Tibial artery (tissue), 4 donors: ENCODE measurements around the gene PTPRN2.

Source experiments
- DNase-seq, 2 donors: peaks; one replicate each; pipeline ENCODE4 v3.0.0-alpha.2; 2019
- H3K27ac ChIP-seq, 2 donors: fragments of 200-600 bp; sonication (generic) in 1 of 2; 1 replicate in 1 of 2; 2 replicates in 1 of 2; pipeline ENCODE4 v1.5.1; 2018 to 2019; ENCODE audit warnings: mild to moderate bottlenecking in 1 of 2
- H3K27me3 ChIP-seq, 2 donors: fragments of 200-600 bp; sonication (generic) in 1 of 2; one replicate each; pipeline versions ENCODE4 v1.5.1 to v1.6.0; 2016 to 2019
- H3K36me3 ChIP-seq, 3 donors: fragments of 200-600 bp; sonication (generic) in 2 of 3; one replicate each; pipeline ENCODE4 v1.5.1; 2016 to 2019; ENCODE audit warnings: mild to moderate bottlenecking in 2 of 3
- H3K4me1 ChIP-seq, 4 donors: fragments of 200-600 bp; sonication (generic) in 2 of 4; 1 replicate in 3 of 4; 2 replicates in 1 of 4; pipeline ENCODE4 v1.5.1; 2016 to 2019
- H3K4me3 ChIP-seq, 2 donors: fragments of 200-600 bp; sonication (generic) in 1 of 2; 1 replicate in 1 of 2; 2 replicates in 1 of 2; pipeline ENCODE4 v1.5.1; 2018 to 2019; ENCODE audit warnings: mild to moderate bottlenecking in 2 of 2
- H3K9me3 ChIP-seq, 3 donors: fragments of 200-600 bp; sonication (generic) in 1 of 3; one replicate each; pipeline ENCODE4 v1.5.1; 2016 to 2019
- CTCF ChIP-seq, 2 experiments: fragments of 200-600 bp in 1 of 2; fragments of 450-650 bp in 1 of 2; IDR thresholded peaks; one replicate each; pipeline ENCODE4 v1.5.1; 2017 to 2019; ENCODE audit warnings: antibody characterized with exemption in 2 of 2, mild to moderate bottlenecking in 1 of 2, moderate library complexity in 1 of 2
- intact Hi-C: fragments of 100-400 bp; cut with DNase I; formaldehyde crosslinking; loops from one replicate; pipeline ENCODE4 v1.15.0; 2023; ENCODE audit warnings: low total_unique reads

Gene PTPRN2

GRCh38 chr7:157817944-157818700 is 769.5 kb downstream of the PTPRN2 start:
- intact Hi-C loops: no loop called here
- Histone ChIP-seq H3K4me1 (no peaks in the 10 kb centered on the region), H3K27ac (no peak overlapping the region), H3K27me3 (peaks cover 0 to 5% of the 10 kb centered on the region in 2 donors), H3K36me3 (no peaks in the 10 kb centered on the region), H3K4me3 (no peak overlapping the region), H3K9me3 (peaks cover 0 to 8% (median 0%) of the 10 kb centered on the region in 3 donors)
- no peak for TF ChIP-seq CTCF (IDR thresholded peaks at IDR 0.05)
- DNase-seq: no peak

- TF ChIP-seq CTCF (IDR thresholded peaks at IDR 0.05): no peak
- no peak overlapping the region for H3K27ac ChIP-seq
- no peak overlapping the region for H3K4me3 ChIP-seq
- no peaks in the 10 kb centered on the region for H3K4me1 ChIP-seq
- intact Hi-C loops: no loop called here
- H3K9me3 ChIP-seq: peaks cover 0 to 8% (median 0%) of the 10 kb centered on the region in 3 donors
- H3K27me3 ChIP-seq: peaks cover 0 to 5% of the 10 kb centered on the region in 2 donors
- no peaks in the 10 kb centered on the region for H3K36me3 ChIP-seq
- DNase-seq: no peak
Measured at GRCh38 chr7:157817433-157817832, 770.2 kb downstream of the PTPRN2 start.

DNA sequence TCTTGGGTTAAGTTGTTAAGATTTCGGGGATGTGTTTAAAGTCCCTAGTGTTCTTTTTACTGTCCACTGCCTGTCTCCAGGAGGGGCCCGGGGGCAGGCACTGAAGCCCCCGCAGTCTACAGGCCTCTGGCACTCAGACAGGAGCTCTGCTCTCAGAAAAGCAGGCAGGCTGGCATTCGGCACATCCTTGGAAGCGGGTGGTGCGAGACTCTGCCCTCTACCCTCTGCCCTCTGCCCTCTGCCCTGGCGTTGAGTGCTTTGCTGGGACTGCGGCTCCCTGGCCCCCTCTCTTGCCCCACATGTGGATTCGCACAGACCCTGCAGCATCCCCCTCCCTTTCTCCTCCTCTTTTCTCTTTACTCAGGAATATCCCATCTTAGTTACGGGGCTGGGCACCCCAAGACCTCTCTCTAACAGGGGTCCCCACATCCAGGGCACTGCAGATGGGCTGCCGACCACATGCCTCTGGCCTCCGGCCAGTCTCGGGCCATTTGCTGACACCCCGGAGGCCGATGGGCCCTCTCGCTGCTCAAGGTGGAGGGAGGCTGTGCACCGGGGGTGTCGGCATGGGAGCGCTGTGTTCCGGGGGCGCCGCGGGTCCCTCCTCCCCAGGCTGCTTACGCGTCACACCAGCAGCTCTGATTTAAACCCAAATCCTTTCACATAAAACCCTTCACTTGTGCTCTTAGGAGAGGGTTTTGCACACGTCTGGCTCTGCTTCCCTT is 770.9 kb downstream of the PTPRN2 start:
- TF ChIP-seq CTCF (IDR thresholded peaks at IDR 0.05): no peak
- peaks cover 0 to 5% of the 10 kb centered on the region in 2 donors for H3K27me3 ChIP-seq
- peaks cover 0 to 8% (median 0%) of the 10 kb centered on the region in 3 donors for H3K9me3 ChIP-seq
- H3K27ac ChIP-seq: no peak overlapping the region
- no peaks in the 10 kb centered on the region for H3K36me3 ChIP-seq
- H3K4me3 ChIP-seq: no peak overlapping the region
- no peak for DNase-seq
- no peaks in the 10 kb centered on the region for H3K4me1 ChIP-seq
- intact Hi-C loops: no loop called here

DNA sequence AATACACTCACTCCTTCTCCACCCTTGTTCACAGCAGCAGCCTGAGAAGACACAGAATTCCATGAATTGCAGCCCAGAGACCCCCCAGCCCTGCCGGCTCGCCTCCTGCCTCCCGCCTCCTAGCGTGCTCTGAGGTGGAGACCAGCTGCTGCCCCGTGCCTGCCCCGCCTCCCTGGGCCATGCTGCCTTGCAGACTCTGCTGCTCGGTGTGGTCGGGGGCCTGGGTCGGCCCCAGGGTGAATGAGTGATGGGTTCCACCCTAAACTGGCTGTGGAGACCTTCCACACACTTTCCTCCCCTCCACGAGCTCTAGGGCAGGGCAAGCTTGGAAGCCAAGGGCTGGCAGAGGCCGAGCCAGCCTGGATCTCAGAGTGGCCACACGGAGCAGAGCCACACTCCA is 771.5 kb downstream of the PTPRN2 start:
- no peak for DNase-seq
- H3K36me3 ChIP-seq: no peaks in the 10 kb centered on the region

DNA sequence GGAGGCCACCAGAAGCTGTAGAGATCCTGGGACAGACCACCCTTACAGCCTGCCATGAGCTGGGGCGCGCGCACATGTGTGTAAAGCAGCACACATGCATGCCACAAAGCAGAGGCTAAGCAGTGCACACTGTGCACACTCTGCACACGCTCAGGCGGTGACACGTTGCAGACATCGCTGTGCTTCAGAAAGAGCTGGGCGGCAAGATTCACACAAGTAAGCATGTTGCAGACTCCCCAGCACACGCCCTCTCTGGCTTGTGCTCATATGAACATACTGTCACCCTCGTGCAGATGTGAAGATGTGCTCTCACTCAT is 772.0 kb downstream of the PTPRN2 start:
- no peaks in the 10 kb centered on the region for H3K36me3 ChIP-seq
- peaks cover 0 to 5% of the 10 kb centered on the region in 2 donors for H3K27me3 ChIP-seq
- H3K4me3 ChIP-seq: no peak overlapping the region
- intact Hi-C loops: no loop called here
- no peak for TF ChIP-seq CTCF (IDR thresholded peaks at IDR 0.05)
- DNase-seq: no peak
- H3K4me1 ChIP-seq: no peaks in the 10 kb centered on the region
- H3K9me3 ChIP-seq: peaks cover 0 to 8% (median 0%) of the 10 kb centered on the region in 3 donors
- no peak overlapping the region for H3K27ac ChIP-seq

More for the DNA sequence above, 771.5 kb downstream of the PTPRN2 start:
- Histone ChIP-seq H3K27me3 (peaks cover 0 to 5% of the 10 kb centered on the region in 2 donors), H3K27ac (no peak overlapping the region), H3K4me1 (no peaks in the 10 kb centered on the region), H3K4me3 (no peak overlapping the region), H3K9me3 (peaks cover 0 to 8% (median 0%) of the 10 kb centered on the region in 3 donors)
- intact Hi-C loops: no loop called here
- no peak for TF ChIP-seq CTCF (IDR thresholded peaks at IDR 0.05)
